ENCODE data around the gene FST.

DNA sequence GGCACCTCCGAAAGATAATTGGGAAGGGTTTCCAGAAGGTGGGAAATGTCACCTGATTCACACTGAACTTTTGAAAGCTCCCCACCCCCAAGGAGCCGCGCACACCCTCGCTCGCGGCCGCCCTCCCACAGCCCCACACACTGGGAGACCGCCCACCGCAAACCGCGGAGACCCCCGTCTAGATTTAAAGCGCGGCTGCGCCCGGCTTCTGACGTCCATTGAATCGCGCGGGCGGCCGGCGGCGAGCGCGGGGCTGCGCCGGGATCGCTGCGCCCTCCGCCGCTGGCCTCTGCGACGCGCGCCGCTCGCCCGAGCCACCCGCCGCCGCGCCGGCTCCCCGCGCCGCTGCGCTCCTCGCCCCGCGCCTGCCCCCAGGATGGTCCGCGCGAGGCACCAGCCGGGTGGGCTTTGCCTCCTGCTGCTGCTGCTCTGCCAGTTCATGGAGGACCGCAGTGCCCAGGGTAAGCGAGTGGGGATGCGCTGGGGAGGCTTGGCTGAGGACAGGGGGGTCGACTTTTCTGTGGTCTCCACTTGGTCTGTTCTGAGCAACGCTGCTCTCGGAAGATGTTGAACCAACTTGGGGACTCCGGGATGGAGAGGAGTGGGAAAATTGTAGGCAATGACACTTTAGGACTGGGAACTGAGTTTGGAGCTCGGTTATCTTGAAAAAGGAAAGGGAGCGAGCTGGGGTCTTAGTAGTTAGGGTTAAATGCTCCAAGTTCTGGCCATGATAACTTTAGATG lies at the start of gene FST:
- TF ChIP-seq, protein P1, sequence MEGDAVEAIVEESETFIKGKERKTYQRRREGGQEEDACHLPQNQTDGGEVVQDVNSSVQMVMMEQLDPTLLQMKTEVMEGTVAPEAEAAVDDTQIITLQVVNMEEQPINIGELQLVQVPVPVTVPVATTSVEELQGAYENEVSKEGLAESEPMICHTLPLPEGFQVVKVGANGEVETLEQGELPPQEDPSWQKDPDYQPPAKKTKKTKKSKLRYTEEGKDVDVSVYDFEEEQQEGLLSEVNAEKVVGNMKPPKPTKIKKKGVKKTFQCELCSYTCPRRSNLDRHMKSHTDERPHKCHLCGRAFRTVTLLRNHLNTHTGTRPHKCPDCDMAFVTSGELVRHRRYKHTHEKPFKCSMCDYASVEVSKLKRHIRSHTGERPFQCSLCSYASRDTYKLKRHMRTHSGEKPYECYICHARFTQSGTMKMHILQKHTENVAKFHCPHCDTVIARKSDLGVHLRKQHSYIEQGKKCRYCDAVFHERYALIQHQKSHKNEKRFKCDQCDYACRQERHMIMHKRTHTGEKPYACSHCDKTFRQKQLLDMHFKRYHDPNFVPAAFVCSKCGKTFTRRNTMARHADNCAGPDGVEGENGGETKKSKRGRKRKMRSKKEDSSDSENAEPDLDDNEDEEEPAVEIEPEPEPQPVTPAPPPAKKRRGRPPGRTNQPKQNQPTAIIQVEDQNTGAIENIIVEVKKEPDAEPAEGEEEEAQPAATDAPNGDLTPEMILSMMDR (IDR thresholded peaks at IDR 0.05): no peak
- no peak for TF ChIP-seq POLR2A (IDR thresholded peaks at IDR 0.05)
